Tibial nerve (tissue), 4 donors: Measurements from ENCODE around the gene MAN2B2. TPM values are rescaled to one million over a fixed set of nuclear protein-coding genes. Genes with fewer than 3 reads are reported as not detected.

Experiments used
- DNase-seq, 2 donors: peaks; one replicate each; pipeline ENCODE4 v3.0.0-alpha.2; 2019; ENCODE audit warnings: low spot score in 2 of 2
- H3K27ac ChIP-seq, 4 donors: fragments of 200-600 bp; sonication (generic) in 3 of 4; one replicate each; pipeline ENCODE4 v1.5.1; 2017 to 2019; ENCODE audit warnings: mild to moderate bottlenecking in 1 of 4
- H3K27me3 ChIP-seq, 2 donors: fragments of 200-600 bp; sonication (generic) in 1 of 2; one replicate each; pipeline versions ENCODE4 v1.5.1 to v1.6.0; 2017 to 2019
- H3K36me3 ChIP-seq, 3 donors: fragments of 200-600 bp; sonication (generic); one replicate each; pipeline ENCODE4 v1.5.1; 2018 to 2019
- H3K4me1 ChIP-seq, 4 donors: fragments of 200-600 bp; sonication (generic) in 3 of 4; one replicate each; pipeline ENCODE4 v1.5.1; 2017 to 2019
- H3K4me3 ChIP-seq, 4 donors: fragments of 200-600 bp; sonication (generic) in 3 of 4; one replicate each; pipeline ENCODE4 v1.5.1; 2017 to 2019; ENCODE audit warnings: mild to moderate bottlenecking in 1 of 4, moderate library complexity in 1 of 4
- H3K9me3 ChIP-seq, 4 donors: fragments of 200-600 bp; sonication (generic) in 3 of 4; one replicate each; pipeline ENCODE4 v1.5.1; 2017 to 2019
- EP300 ChIP-seq, 2 donors: sonication (generic); formaldehyde crosslinking; IDR thresholded peaks; one replicate each; pipeline ENCODE4 v1.6.1; 2017; ENCODE audit warnings: antibody characterized with exemption in 2 of 2, mild to moderate bottlenecking in 1 of 2
- POLR2A ChIP-seq, 2 donors: fragments of 450-650 bp; IDR thresholded peaks; one replicate each; pipeline ENCODE4 v1.6.1; 2017; ENCODE audit warnings: antibody characterized with exemption in 2 of 2, mild to moderate bottlenecking in 2 of 2, moderate library complexity in 2 of 2
- WGBS, 2 donors: methylation state at CpG; one replicate each; pipeline ENCODE4 v1.1.5; 2018; 5-methylcytosine and 5-hydroxymethylcytosine counted together
- total RNA-seq, 4 donors: library from RNA; depleted of rRNA; stranded (reverse); fragments of >200 nt; gene quantifications; one replicate each; pipeline ENCODE4 v1.1.0, GENCODE V29; 2016
- TF ChIP-seq, protein P1 (sequence below), 5 experiments: fragments of 200-600 bp in 3 of 5; fragments of 450-650 bp in 2 of 5; sonication (generic) in 3 of 5; IDR thresholded peaks; one replicate each; pipeline ENCODE4 v1.5.1; 2016 to 2019; ENCODE audit warnings: antibody characterized with exemption in 5 of 5, mild to moderate bottlenecking in 3 of 5, moderate library complexity in 2 of 5

Gene MAN2B2
- total RNA-seq, 4 donors from 2014 or later, result 33.0 to 66.3 (median 44.6) TPM

DNA sequence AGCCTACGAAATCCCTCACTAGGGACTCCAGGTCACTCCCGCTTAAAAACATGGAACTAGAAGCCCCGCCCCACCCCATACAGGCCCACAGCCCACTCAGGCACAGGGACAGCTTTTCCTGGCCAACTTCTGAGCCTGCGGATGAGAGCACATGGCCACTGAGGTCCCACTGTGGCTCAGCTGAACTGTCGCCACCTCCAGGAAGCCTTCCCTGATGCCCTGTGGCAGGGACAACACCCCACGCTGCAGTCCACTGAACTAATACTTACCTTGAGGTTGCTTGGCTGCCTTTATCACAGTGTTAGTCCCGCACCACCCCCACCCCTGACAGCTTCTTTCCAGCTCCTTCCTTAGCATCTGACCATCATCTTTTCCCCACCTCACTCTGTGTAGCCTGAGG, 39.3 kb upstream of the MAN2B2 start:
- H3K4me3 ChIP-seq, result no peak overlapping the region
- DNase-seq, result no peak
- H3K36me3 ChIP-seq, result no peaks in the 10 kb centered on the region
- H3K27me3 ChIP-seq, result peaks cover 0 to 10% of the 10 kb centered on the region in 2 donors
- peaks cover 0 to 15% (median 0%) of the 10 kb centered on the region in 4 donors for H3K9me3 ChIP-seq
- TF ChIP-seq, protein P1, sequence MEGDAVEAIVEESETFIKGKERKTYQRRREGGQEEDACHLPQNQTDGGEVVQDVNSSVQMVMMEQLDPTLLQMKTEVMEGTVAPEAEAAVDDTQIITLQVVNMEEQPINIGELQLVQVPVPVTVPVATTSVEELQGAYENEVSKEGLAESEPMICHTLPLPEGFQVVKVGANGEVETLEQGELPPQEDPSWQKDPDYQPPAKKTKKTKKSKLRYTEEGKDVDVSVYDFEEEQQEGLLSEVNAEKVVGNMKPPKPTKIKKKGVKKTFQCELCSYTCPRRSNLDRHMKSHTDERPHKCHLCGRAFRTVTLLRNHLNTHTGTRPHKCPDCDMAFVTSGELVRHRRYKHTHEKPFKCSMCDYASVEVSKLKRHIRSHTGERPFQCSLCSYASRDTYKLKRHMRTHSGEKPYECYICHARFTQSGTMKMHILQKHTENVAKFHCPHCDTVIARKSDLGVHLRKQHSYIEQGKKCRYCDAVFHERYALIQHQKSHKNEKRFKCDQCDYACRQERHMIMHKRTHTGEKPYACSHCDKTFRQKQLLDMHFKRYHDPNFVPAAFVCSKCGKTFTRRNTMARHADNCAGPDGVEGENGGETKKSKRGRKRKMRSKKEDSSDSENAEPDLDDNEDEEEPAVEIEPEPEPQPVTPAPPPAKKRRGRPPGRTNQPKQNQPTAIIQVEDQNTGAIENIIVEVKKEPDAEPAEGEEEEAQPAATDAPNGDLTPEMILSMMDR (IDR thresholded peaks at IDR 0.05), result no peak
- TF ChIP-seq EP300 (IDR thresholded peaks at IDR 0.05), result no peak
- no peak for TF ChIP-seq POLR2A (IDR thresholded peaks at IDR 0.05)
- 87 to 89% methylated on average over 7 of the region's 7 CpGs for WGBS, 2 donors
- no peaks in the 10 kb centered on the region for H3K4me1 ChIP-seq
- no peak overlapping the region for H3K27ac ChIP-seq

DNA sequence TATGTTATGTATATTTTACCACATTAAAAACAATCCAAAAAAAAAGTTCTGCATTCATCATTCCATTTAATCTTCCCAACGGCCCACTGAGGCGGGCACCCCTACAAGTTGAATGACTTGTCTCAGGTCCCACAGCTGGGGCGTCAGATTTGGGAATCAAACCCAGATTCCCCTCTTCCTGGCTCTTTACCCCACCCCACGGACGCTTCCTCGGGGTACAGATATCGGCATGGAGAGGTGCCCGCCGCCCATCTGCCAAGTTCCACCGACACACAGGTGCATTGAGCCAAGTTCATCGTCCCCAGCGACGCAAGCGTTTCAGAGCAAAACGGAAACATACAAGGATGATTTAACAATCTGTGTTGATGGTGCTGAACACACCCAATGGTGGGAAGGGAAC, 36.9 kb upstream of the MAN2B2 start:
- 93% methylated on average over 15 of the region's 15 CpGs for WGBS, 2 donors
- Histone ChIP-seq H3K36me3 (no peaks in the 10 kb centered on the region), H3K9me3 (peaks cover 0 to 13% (median 0%) of the 10 kb centered on the region in 4 donors), H3K4me3 (no peak overlapping the region), H3K4me1 (no peaks in the 10 kb centered on the region), H3K27me3 (peaks cover 0 to 10% of the 10 kb centered on the region in 2 donors), H3K27ac (no peak overlapping the region)
- no peak for DNase-seq
- TF ChIP-seq, protein P1 (IDR thresholded peaks at IDR 0.05), result no peak
- no peak for TF ChIP-seq EP300 (IDR thresholded peaks at IDR 0.05)
- TF ChIP-seq POLR2A (IDR thresholded peaks at IDR 0.05), result no peak

DNA sequence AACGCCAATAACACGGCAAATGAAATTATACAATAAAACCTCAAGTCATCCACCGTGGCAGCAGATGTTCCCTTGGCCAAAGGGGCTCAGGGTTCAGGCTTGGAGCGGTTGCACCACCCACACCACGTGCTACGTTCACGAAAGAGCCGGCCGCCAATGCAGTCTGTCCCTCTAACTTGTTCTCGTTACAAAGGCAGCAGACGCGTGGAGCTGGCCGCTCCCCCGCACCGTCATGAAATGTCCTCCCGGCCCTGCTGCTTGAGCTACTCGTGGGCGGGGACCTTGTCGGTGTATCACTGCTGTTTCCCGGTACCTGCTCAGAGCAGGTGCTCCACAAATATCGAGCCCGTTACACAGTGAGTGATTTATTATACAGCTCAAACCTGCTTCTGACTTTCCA, 36.4 kb upstream of the MAN2B2 start:
- H3K4me1 ChIP-seq, result no peaks in the 10 kb centered on the region
- no peaks in the 10 kb centered on the region for H3K36me3 ChIP-seq
- DNase-seq, result no peak
- peaks cover 0 to 10% of the 10 kb centered on the region in 2 donors for H3K27me3 ChIP-seq
- H3K4me3 ChIP-seq, result no peak overlapping the region
- TF ChIP-seq POLR2A (IDR thresholded peaks at IDR 0.05) (no peak), EP300 (IDR thresholded peaks at IDR 0.05) (no peak)
- TF ChIP-seq, protein P1 (IDR thresholded peaks at IDR 0.05), result no peak
- peaks cover 0 to 13% (median 0%) of the 10 kb centered on the region in 4 donors for H3K9me3 ChIP-seq
- WGBS, 2 donors, result 43 to 44% methylated on average over 22 of the region's 22 CpGs
- no peak overlapping the region for H3K27ac ChIP-seq

DNA sequence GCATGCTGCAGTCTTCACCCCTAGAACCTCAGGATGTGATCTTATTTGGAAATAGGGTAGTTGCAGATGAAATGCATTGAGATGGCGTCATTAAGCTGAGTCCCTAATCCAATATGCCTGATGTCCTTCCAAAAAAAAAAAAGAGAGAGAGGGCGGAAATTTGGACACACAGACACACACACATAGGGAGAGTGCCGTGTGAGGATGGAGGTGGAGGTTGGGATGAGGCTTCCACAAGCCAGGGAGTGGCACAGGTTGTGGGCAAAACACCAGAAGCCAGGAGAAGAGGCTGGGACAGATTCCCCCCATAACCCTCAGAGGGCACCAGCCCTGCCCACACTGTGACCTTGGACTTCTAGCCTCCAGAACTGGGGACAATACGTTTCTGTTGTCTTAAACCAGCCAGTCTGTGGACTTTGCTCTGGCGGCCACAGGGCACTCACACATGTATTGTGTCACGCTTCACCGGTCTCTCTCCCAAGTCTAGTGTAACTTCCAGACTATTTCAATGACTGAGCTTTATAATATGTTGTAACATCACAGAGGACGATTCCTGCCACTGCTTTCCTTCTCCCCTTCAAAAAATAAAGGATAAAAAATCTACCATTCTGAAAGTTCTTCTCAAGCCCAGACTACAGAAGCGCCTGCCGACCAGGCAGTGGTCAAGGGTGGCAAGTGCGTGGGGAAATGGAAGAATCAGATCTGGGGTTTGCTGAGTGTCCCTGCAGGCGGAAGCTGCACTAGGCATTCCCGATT, 35.8 kb upstream of the MAN2B2 start:
- no peaks in the 10 kb centered on the region for H3K36me3 ChIP-seq
- whole genome bisulfite sequencing, 2 donors, result 63 to 71% methylated on average over 13 of the region's 13 CpGs
- TF ChIP-seq POLR2A (IDR thresholded peaks at IDR 0.05) (no peak), EP300 (IDR thresholded peaks at IDR 0.05) (no peak)
- TF ChIP-seq, protein P1 (IDR thresholded peaks at IDR 0.05), result no peak
- peaks cover 0 to 13% (median 0%) of the 10 kb centered on the region in 4 donors for H3K9me3 ChIP-seq
- no peak for DNase-seq
- H3K4me3 ChIP-seq, result no peak overlapping the region
- peaks cover 0 to 10% of the 10 kb centered on the region in 2 donors for H3K27me3 ChIP-seq
- H3K4me1 ChIP-seq, result no peaks in the 10 kb centered on the region
- H3K27ac ChIP-seq, result no peak overlapping the region

DNA sequence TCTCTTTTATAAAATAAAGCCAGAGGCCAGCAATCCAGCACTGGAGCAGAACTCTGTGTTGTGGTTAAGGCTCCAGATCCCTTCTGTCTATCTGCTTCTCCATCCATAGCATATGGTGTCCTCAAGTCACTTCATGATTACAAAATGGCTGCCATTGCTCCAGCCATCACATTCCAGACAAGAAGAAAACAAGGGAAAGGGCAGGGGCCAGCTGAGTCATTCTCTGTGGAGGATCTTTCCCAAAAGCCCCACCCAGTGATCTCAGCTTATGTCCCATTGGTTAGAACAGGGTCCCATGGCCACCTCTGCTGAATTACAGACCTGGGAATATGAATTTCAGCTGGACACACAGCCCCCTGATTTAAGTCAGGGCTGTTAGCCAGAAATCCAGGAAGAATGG, 34.1 kb upstream of the MAN2B2 start:
- Histone ChIP-seq H3K4me3 (no peak overlapping the region), H3K27me3 (peaks cover 0 to 10% of the 10 kb centered on the region in 2 donors), H3K9me3 (peaks cover 0 to 13% (median 0%) of the 10 kb centered on the region in 4 donors), H3K36me3 (no peaks in the 10 kb centered on the region), H3K4me1 (no peaks in the 10 kb centered on the region), H3K27ac (no peak overlapping the region)
- DNase-seq, result no peak
- TF ChIP-seq, protein P1 (IDR thresholded peaks at IDR 0.05), result no peak
- TF ChIP-seq POLR2A (IDR thresholded peaks at IDR 0.05) (no peak), EP300 (IDR thresholded peaks at IDR 0.05) (no peak)
